Measurements from ENCODE around the gene PKNOX2. TPM values are rescaled to one million over a fixed set of nuclear protein-coding genes. Genes with fewer than 3 reads are reported as not detected.

Gene PKNOX2
- total RNA-seq, 1 experiment from 2014 or later = not detected

- H3K4me3 Mint-ChIP-seq (ENCODE audit: unreplicated experiment) = no peak overlapping the region
- POLR2A ChIA-PET = no interaction called here
- Histone ChIP-seq H3K9me3 (no peaks in the 10 kb centered on the region), H3K4me3 (ENCODE audit: low read depth, low read length) (no peak overlapping the region), H3K36me3 (ENCODE audit: control insufficient read depth, insufficient read depth, low read length) (no peaks in the 10 kb centered on the region), H3K4me1 (no peaks in the 10 kb centered on the region), H3K27me3 (replicated peaks; ENCODE audit: control insufficient read depth, insufficient read depth, low read length) (peaks cover 2% of the 10 kb centered on the region; the same call in 1 of the 2 replicates)
- DNase-seq = no peak
- no peak for TF ChIP-seq CTCF (IDR thresholded peaks at IDR 0.05; ENCODE audit: insufficient read depth in 1 of 2, low read depth in 1 of 2, low read length in 1 of 2, severe bottlenecking in 1 of 2, unreplicated experiment in 1 of 2)
- no peaks in the 10 kb centered on the region for H3K36me3 Mint-ChIP-seq (ENCODE audit: insufficient read depth, unreplicated experiment)
- H3K27ac Mint-ChIP-seq (ENCODE audit: unreplicated experiment) = no peak overlapping the region
- CTCF ChIA-PET = no interaction called here
- intact Hi-C loops (cut with micrococcal nuclease; ENCODE audit: unreplicated experiment) = no loop called here
- BruUV-seq (replicated peaks) = no TSS peak
- no peaks in the 10 kb centered on the region for H3K4me1 Mint-ChIP-seq (ENCODE audit: low read depth, unreplicated experiment)
- H3K27me3 Mint-ChIP-seq (ENCODE audit: insufficient read depth, unreplicated experiment) = peaks cover 35% of the 10 kb centered on the region
- no peaks in the 10 kb centered on the region for H3K9me3 Mint-ChIP-seq (ENCODE audit: unreplicated experiment)
Observed at GRCh38 chr11:125199915-125200314, 35.4 kb downstream of the PKNOX2 start.

- BruUV-seq (replicated peaks) = no TSS peak
- CTCF ChIA-PET = no interaction called here
Observed at GRCh38 chr11:125200441-125200840, 35.9 kb downstream of the PKNOX2 start.

GRCh38 chr11:125201525-125202141 is 37.1 kb downstream of the PKNOX2 start:
- Mint-ChIP-seq H3K4me1 (ENCODE audit: low read depth, unreplicated experiment) (no peaks in the 10 kb centered on the region), H3K4me3 (ENCODE audit: unreplicated experiment) (no peak overlapping the region), H3K27me3 (ENCODE audit: insufficient read depth, unreplicated experiment) (peaks cover 40% of the 10 kb centered on the region), H3K36me3 (ENCODE audit: insufficient read depth, unreplicated experiment) (no peaks in the 10 kb centered on the region), H3K27ac (ENCODE audit: unreplicated experiment) (no peak overlapping the region), H3K9me3 (ENCODE audit: unreplicated experiment) (no peaks in the 10 kb centered on the region)
- no peaks in the 10 kb centered on the region for H3K4me1 ChIP-seq
- ChIA-PET CTCF (interaction anchor here (1.0 kb wide), 1 partner anchor 10 kb away, joined by 4 read pairs; no protein-coding TSS in a partner anchor), POLR2A (no interaction called here)
- H3K27me3 ChIP-seq (replicated peaks; ENCODE audit: control insufficient read depth, insufficient read depth, low read length) = peaks cover 2% of the 10 kb centered on the region
- no peak for TF ChIP-seq CTCF (IDR thresholded peaks at IDR 0.05; ENCODE audit: insufficient read depth in 1 of 2, low read depth in 1 of 2, low read length in 1 of 2, severe bottlenecking in 1 of 2, unreplicated experiment in 1 of 2)
- H3K4me3 ChIP-seq (ENCODE audit: low read depth, low read length) = no peak overlapping the region
- no TSS peak for BruUV-seq (replicated peaks)
- H3K9me3 ChIP-seq = no peaks in the 10 kb centered on the region
- intact Hi-C loops (cut with micrococcal nuclease; ENCODE audit: unreplicated experiment) = no loop called here
- no peaks in the 10 kb centered on the region for H3K36me3 ChIP-seq (ENCODE audit: control insufficient read depth, insufficient read depth, low read length)
- DNase-seq = no peak

More at GRCh38 chr11:125200441-125200840, 35.9 kb downstream of the PKNOX2 start:
- H3K9me3 ChIP-seq = no peaks in the 10 kb centered on the region
- H3K4me1 ChIP-seq = no peaks in the 10 kb centered on the region
- no peaks in the 10 kb centered on the region for H3K36me3 Mint-ChIP-seq (ENCODE audit: insufficient read depth, unreplicated experiment)
- H3K27me3 ChIP-seq (replicated peaks; ENCODE audit: control insufficient read depth, insufficient read depth, low read length) = peaks cover 2% of the 10 kb centered on the region; the same call in 1 of the 2 replicates
- DNase-seq = no peak
- no peak overlapping the region for H3K4me3 ChIP-seq (ENCODE audit: low read depth, low read length)
- peaks cover 31% of the 10 kb centered on the region for H3K27me3 Mint-ChIP-seq (ENCODE audit: insufficient read depth, unreplicated experiment)
- POLR2A ChIA-PET = no interaction called here
- no peak overlapping the region for H3K27ac Mint-ChIP-seq (ENCODE audit: unreplicated experiment)
- no peak overlapping the region for H3K4me3 Mint-ChIP-seq (ENCODE audit: unreplicated experiment)
- no peak for TF ChIP-seq CTCF (IDR thresholded peaks at IDR 0.05; ENCODE audit: insufficient read depth in 1 of 2, low read depth in 1 of 2, low read length in 1 of 2, severe bottlenecking in 1 of 2, unreplicated experiment in 1 of 2)
- H3K4me1 Mint-ChIP-seq (ENCODE audit: low read depth, unreplicated experiment) = no peaks in the 10 kb centered on the region
- no peaks in the 10 kb centered on the region for H3K36me3 ChIP-seq (ENCODE audit: control insufficient read depth, insufficient read depth, low read length)
- intact Hi-C loops (cut with micrococcal nuclease; ENCODE audit: unreplicated experiment) = no loop called here
- H3K9me3 Mint-ChIP-seq (ENCODE audit: unreplicated experiment) = no peaks in the 10 kb centered on the region

Measured in Caco-2 (cell line).